Measurements from ENCODE around the gene UHRF1. TPM values are rescaled to one million over a fixed set of nuclear protein-coding genes. Genes with fewer than 3 reads are reported as not detected.
A peak's percentile ranks its signal among the peaks of the same experiment; 100 is the strongest.

Gene UHRF1
- total RNA-seq, 1 donor from 2014 or later, result 223 TPM

GRCh38 chr19:5002143-5002542 is 92.8 kb downstream of the UHRF1 start:
- peak overlapping the region; percentile 47 for H3K27ac Mint-ChIP-seq (ENCODE audit: unreplicated experiment)
- H3K9me3 Mint-ChIP-seq, result peaks cover 3% of the 10 kb centered on the region

GRCh38 chr19:5003781-5004180 is 94.5 kb downstream of the UHRF1 start:
- H3K27me3 Mint-ChIP-seq (ENCODE audit: low read depth), result no peaks in the 10 kb centered on the region
- H3K9me3 Mint-ChIP-seq, result peaks cover 9% of the 10 kb centered on the region
- H3K36me3 Mint-ChIP-seq (ENCODE audit: low read depth), result peaks cover 22% of the 10 kb centered on the region
- H3K4me3 Mint-ChIP-seq, result no peak overlapping the region
- peak overlapping the region; percentile 73 for H3K27ac Mint-ChIP-seq (ENCODE audit: unreplicated experiment)
- no peak for DNase-seq (ENCODE audit: low read depth, low spot score)
- H3K4me1 Mint-ChIP-seq, result no peaks in the 10 kb centered on the region
- TF ChIP-seq CTCF (conservative IDR thresholded peaks at IDR 0.05), result no peak

More at GRCh38 chr19:5002143-5002542, 92.8 kb downstream of the UHRF1 start:
- no peak for DNase-seq (ENCODE audit: low read depth, low spot score)
- Mint-ChIP-seq H3K27me3 (ENCODE audit: low read depth) (no peaks in the 10 kb centered on the region), H3K4me3 (no peak overlapping the region), H3K36me3 (ENCODE audit: low read depth) (peaks cover 12% of the 10 kb centered on the region), H3K4me1 (no peaks in the 10 kb centered on the region)
- TF ChIP-seq CTCF (conservative IDR thresholded peaks at IDR 0.05), result no peak

GRCh38 chr19:5005096-5005495 is 95.8 kb downstream of the UHRF1 start:
- Mint-ChIP-seq H3K36me3 (ENCODE audit: low read depth) (peaks cover 22% of the 10 kb centered on the region), H3K27me3 (ENCODE audit: low read depth) (no peaks in the 10 kb centered on the region), H3K4me1 (no peaks in the 10 kb centered on the region), H3K27ac (ENCODE audit: unreplicated experiment) (no peak overlapping the region), H3K4me3 (no peak overlapping the region), H3K9me3 (peaks cover 9% of the 10 kb centered on the region)
- TF ChIP-seq CTCF (conservative IDR thresholded peaks at IDR 0.05), result no peak
- no peak for DNase-seq (ENCODE audit: low read depth, low spot score)

- peaks cover 4% of the 10 kb centered on the region for H3K4me1 Mint-ChIP-seq
- H3K27ac Mint-ChIP-seq (ENCODE audit: unreplicated experiment), result no peak overlapping the region
- H3K27me3 Mint-ChIP-seq (ENCODE audit: low read depth), result no peaks in the 10 kb centered on the region
These were observed 96.9 kb downstream of the UHRF1 start for GRCh38 chr19:5006201-5006600.

GRCh38 chr19:5006821-5007220 is 97.5 kb downstream of the UHRF1 start:
- DNase-seq (ENCODE audit: low read depth, low spot score), result no peak
- TF ChIP-seq CTCF (conservative IDR thresholded peaks at IDR 0.05), result no peak
- Mint-ChIP-seq H3K4me3 (no peak overlapping the region), H3K36me3 (ENCODE audit: low read depth) (peaks cover 11% of the 10 kb centered on the region), H3K9me3 (peaks cover 6% of the 10 kb centered on the region), H3K27me3 (ENCODE audit: low read depth) (no peaks in the 10 kb centered on the region), H3K27ac (ENCODE audit: unreplicated experiment) (no peak overlapping the region), H3K4me1 (peaks cover 5% of the 10 kb centered on the region)

More at GRCh38 chr19:5006201-5006600, 96.9 kb downstream of the UHRF1 start:
- Mint-ChIP-seq H3K36me3 (ENCODE audit: low read depth) (peaks cover 15% of the 10 kb centered on the region), H3K4me3 (no peak overlapping the region), H3K9me3 (peaks cover 9% of the 10 kb centered on the region)
- no peak for TF ChIP-seq CTCF (conservative IDR thresholded peaks at IDR 0.05)
- DNase-seq (ENCODE audit: low read depth, low spot score), result no peak

Small RNA genes within 50 kb of the gene (microRNA-seq; reads per million reads assigned to microRNA genes)
- 10.7 reads per million, percentile 20 among the genes with 10 or more reads in this experiment for gene MIR4747

Other genes with a start within 250 kb of the UHRF1 start
- gene MYDGF, start 239.2 kb upstream of the UHRF1 start, total RNA-seq, result 45.4 and 48.8 TPM in 2 replicates
- 46.8 and 48.0 TPM in 2 replicates for gene DPP9, start 185.7 kb upstream of the UHRF1 start, total RNA-seq
- gene FEM1A, start 117.8 kb upstream of the UHRF1 start, total RNA-seq, result 16.9 and 17.3 TPM in 2 replicates
- 0.72 and 0.96 TPM in 2 replicates for gene TICAM1, start 77.8 kb upstream of the UHRF1 start, total RNA-seq
- gene PLIN3, start 41.8 kb upstream of the UHRF1 start, total RNA-seq, result 40.3 and 42.4 TPM in 2 replicates
- not detected in 2 replicates for gene ARRDC5, start 6.6 kb upstream of the UHRF1 start, total RNA-seq
- gene KDM4B, start 59.6 kb downstream of the UHRF1 start, total RNA-seq, result 43.3 and 45.4 TPM in 2 replicates

Measured in neural crest cell (in vitro differentiated cells).